Measurements from ENCODE around the gene EPHB3. TPM values are rescaled to one million over a fixed set of nuclear protein-coding genes. Genes with fewer than 3 reads are reported as not detected.

Gene EPHB3
- total RNA-seq, 1 donor from 2014 or later = 0.07 TPM

- Mint-ChIP-seq H3K4me3 (no peak overlapping the region), H3K4me1 (peaks cover 9% of the 10 kb centered on the region), H3K9me3 (no peaks in the 10 kb centered on the region), H3K27ac (no peak overlapping the region), H3K27me3 (peaks cover 46% of the 10 kb centered on the region), H3K36me3 (ENCODE audit: low read depth) (no peaks in the 10 kb centered on the region)
- DNase-seq (no peak), ATAC-seq (ENCODE audit: low read depth) (no peak)
- ChIA-PET CTCF (interaction anchor here (1.2 to 1.5 kb wide), 3 partner anchors 10 to 152 kb away, joined by 3 to 6 read pairs (median 4); no protein-coding TSS in a partner anchor), POLR2A (no interaction called here)
- no peak for TF ChIP-seq CTCF (IDR thresholded peaks at IDR 0.05)
- intact Hi-C loops (cut with micrococcal nuclease) = no loop called here
Measured at GRCh38 chr3:184523825-184524615, 37.6 kb upstream of the EPHB3 start.

GRCh38 chr3:184524981-184525336, 36.6 kb upstream of the EPHB3 start:
- ATAC-seq (ENCODE audit: low read depth) (peak; percentile 54), DNase-seq (no peak)
- Mint-ChIP-seq H3K4me1 (peaks cover 9% of the 10 kb centered on the region), H3K4me3 (peak overlapping the region; percentile 84), H3K27ac (no peak overlapping the region), H3K9me3 (no peaks in the 10 kb centered on the region), H3K27me3 (peaks cover 43% of the 10 kb centered on the region), H3K36me3 (ENCODE audit: low read depth) (no peaks in the 10 kb centered on the region)
- CTCF ChIA-PET = interaction anchor here (0.8 to 1.5 kb wide), 4 partner anchors 11 to 153 kb away, joined by 3 to 6 read pairs (median 4); no protein-coding TSS in a partner anchor
- no peak for TF ChIP-seq CTCF (IDR thresholded peaks at IDR 0.05)
- POLR2A ChIA-PET = no interaction called here
- intact Hi-C loops (cut with micrococcal nuclease) = no loop called here

GRCh38 chr3:184525337-184526087, 36.1 kb upstream of the EPHB3 start:
- ATAC-seq (ENCODE audit: low read depth) = peak; percentile 45
- H3K36me3 Mint-ChIP-seq (ENCODE audit: low read depth) = no peaks in the 10 kb centered on the region
- peaks cover 48% of the 10 kb centered on the region for H3K27me3 Mint-ChIP-seq
- POLR2A ChIA-PET = no interaction called here
- H3K4me1 Mint-ChIP-seq = peaks cover 9% of the 10 kb centered on the region
- intact Hi-C loops (cut with micrococcal nuclease) = no loop called here
- CTCF ChIA-PET = interaction anchor here (0.8 to 1.5 kb wide), 4 partner anchors 12 to 154 kb away, joined by 3 to 6 read pairs (median 4); no protein-coding TSS in a partner anchor
- H3K9me3 Mint-ChIP-seq = no peaks in the 10 kb centered on the region
- DNase-seq = peak; percentile 26
- no peak overlapping the region for H3K27ac Mint-ChIP-seq
- H3K4me3 Mint-ChIP-seq = peak overlapping the region; percentile 84
- no peak for TF ChIP-seq CTCF (IDR thresholded peaks at IDR 0.05)

GRCh38 chr3:184526088-184526433, 35.5 kb upstream of the EPHB3 start:
- POLR2A ChIA-PET = no interaction called here
- intact Hi-C loops (cut with micrococcal nuclease) = no loop called here
- no peaks in the 10 kb centered on the region for H3K9me3 Mint-ChIP-seq
- peak overlapping the region; percentile 68 for H3K4me3 Mint-ChIP-seq
- no peak for DNase-seq
- TF ChIP-seq CTCF (IDR thresholded peaks at IDR 0.05) = no peak
- peaks cover 9% of the 10 kb centered on the region for H3K4me1 Mint-ChIP-seq
- CTCF ChIA-PET = no interaction called here
- H3K27me3 Mint-ChIP-seq = peaks cover 53% of the 10 kb centered on the region
- ATAC-seq (ENCODE audit: low read depth) = no peak
- H3K36me3 Mint-ChIP-seq (ENCODE audit: low read depth) = no peaks in the 10 kb centered on the region
- no peak overlapping the region for H3K27ac Mint-ChIP-seq
